Measurements from ENCODE around the gene PIGZ.

Gene PIGZ

DNA sequence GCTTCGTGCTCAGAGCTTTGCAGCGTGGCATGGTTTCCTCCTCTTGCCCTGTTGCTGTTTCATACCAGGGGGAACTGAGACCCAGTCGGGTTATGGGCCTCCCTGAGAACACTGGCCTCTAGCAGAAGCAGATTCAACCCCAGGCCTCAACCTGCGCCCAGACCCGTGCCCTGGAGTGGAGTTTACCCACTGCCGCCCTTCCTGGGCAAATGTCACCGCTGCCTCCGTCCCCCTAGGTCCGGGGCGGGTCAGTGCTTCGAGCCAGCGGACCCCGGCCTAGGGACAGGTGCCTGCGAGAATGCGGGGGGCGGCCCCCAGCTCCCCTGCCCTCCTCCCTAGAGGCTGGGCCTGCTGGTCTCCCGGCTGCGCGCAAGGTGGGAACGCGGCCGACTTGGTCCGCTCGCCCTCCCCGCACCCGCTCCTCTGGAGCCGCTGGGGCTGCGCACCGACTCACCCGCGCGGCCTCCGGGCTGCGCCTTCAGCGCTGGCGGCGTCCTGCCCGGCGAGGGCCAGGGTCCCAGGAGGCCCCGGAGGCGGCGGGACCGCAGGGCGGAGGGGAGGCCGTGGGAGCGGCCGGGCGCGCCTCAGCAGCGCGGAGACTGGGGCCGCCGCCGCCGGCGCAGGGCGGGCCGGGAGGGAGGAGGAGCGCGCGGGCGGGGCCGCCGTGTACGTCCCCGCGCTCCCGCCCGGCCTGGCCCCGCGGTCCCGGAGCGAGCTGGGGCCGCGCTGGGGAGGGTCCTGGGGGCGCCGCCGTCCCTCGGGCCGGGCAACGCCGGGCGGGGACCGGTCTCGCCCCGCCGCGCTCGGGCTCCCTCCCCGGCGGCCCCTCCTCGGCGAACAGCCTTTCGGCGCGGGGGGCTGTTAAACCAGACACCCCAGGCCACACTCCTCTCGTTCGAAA is at the start of gene PIGZ:
Gene PIGZ, minus strand, starts transcription at position 601 of the 901 bp plus-strand sequence. CDS start 16,802 bp downstream, outside the sequence.
- DNase-seq = no peak

DNA sequence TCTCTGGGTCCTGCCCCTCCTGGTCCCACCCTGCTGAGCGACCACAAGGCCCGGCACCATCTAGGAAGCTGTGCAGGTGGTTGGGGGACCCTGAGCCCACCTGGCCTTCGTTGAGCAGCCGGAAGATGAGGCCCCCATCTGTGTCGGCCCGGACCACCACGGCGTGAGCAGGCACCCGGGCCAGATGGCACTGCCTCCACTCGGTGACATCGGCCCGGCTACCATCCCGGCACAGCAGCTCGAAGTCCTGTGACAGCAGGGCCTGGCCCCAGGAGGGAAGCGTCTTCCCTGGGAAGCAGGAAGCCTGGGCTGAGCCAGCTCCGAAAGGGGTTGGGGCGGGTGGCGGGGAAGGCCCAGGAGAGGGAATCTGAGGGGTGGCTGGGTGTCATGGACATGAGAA is 48.4 kb upstream of the PIGZ start:
- DNase-seq = no peak

GRCh38 chr3:197015790-197016736 is 47.4 kb upstream of the PIGZ start:
- DNase-seq = no peak

GRCh38 chr3:197014942-197015575 is 46.4 kb upstream of the PIGZ start:
- DNase-seq = no peak

DNA sequence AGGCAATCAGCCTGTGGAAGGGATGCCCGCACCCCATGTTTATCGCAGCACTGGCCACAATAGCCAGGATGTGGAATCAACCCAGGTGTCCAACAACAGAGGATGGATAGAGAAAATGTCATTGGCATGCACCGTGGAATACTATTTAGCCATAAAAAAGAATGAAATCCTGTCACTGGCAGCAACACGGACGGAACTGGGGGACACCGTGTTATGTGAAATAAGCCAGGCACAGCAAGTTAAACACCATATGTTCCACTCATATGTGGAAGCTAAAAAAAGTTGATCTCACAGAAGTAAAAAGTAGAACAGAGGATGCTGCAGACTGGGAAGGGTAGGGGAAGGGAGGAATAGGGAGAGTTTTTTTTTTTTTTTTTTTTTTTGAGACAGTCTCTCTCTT is 45.4 kb upstream of the PIGZ start:
- DNase-seq = no peak

DNA sequence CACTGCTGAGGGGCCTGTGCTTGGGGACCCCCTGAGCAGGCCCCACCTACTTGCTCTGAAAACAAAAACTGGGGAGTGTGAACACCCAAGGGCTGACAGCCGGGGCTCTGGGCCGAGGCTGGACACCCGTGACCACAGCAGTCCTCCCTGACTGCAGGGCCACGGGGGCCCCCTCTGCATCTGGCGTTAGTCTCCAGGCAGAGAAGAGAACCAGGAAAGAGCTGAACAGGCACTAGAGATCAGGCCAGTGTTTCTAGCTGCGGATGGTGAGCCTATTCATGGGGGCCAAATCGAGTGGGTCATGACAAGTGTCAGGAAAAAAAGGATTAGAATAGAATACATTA is 43.9 kb upstream of the PIGZ start:
- no peak for DNase-seq

- no peak for DNase-seq
Measured at GRCh38 chr3:197011780-197012539, 43.3 kb upstream of the PIGZ start.

GRCh38 chr3:197010556-197011351 is 42.1 kb upstream of the PIGZ start:
- DNase-seq = no peak

GRCh38 chr3:197009532-197010019 is 40.9 kb upstream of the PIGZ start:
- DNase-seq = no peak

DNA sequence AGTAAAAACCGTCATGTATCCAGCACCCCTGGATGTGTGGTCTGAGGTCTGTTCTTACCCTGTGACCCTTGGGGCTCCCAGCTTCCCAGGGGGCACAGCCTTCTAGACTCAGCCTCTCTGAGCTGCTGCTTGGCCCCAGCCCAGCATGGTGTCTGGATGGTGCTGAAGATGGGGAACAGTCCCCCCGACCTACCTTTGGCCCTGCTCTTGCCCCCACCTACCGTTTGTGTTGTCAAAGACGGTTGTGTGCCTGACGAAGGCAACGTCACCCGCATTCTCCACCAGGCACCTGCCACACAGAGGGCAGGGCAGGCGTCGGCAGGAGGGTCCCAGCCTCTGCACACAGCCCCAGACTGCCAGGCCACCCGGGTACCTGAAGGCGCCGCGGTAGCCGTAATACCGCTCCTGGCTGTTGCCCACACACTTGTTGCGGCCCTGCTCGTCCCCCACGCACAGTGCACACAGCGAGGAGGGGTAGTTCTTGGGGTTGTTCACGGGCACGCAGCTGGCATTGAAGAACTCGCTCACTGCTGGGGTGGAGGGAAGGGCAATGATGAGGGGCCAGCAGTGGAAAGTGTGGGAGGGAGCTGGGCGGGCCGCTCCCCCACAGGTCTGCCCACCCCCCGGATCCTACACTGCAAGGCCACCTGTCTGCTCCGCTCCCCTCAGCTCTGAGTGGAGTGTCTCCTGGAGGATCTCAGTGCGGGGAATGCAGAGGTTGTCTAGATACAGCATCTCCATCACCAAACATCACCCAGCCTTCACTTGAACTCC is 40.0 kb upstream of the PIGZ start:
- no peak for DNase-seq

- no peak for DNase-seq
Measured at GRCh38 chr3:197007953-197008352, 39.3 kb upstream of the PIGZ start.

DNA sequence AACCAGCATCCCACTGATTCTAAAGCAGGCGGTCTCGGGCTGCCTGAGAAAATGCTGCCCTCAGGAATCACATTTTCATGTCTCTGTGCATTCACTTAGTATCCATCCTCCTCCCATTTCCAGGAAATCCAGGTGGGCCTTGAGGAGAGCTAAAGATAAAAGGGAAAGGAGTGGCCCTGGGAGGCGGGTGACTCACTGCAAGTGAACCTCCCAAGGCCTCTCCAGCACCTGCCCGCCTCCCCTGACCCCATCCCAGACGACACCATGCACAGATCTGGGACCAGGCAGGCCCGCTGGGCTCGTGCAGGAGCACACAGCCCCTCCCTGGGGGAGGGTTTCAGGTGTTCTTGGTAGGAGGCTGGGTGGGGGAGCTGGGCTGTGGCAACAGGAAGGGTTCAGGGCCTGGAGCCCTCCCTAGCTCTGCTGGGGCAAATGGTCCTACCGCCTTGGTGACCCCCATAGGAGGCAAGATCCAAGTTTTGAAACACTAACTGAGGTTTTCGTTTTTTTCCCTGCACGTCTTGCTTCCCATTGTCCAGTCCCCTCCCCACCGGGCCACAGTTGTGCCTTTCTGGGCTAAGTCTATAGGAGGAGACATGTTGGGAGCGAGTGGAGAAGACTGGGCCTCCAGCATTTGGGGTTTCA is 38.8 kb upstream of the PIGZ start:
- no peak for DNase-seq

GRCh38 chr3:197006860-197007259 is 38.2 kb upstream of the PIGZ start:
- DNase-seq = no peak

DNA sequence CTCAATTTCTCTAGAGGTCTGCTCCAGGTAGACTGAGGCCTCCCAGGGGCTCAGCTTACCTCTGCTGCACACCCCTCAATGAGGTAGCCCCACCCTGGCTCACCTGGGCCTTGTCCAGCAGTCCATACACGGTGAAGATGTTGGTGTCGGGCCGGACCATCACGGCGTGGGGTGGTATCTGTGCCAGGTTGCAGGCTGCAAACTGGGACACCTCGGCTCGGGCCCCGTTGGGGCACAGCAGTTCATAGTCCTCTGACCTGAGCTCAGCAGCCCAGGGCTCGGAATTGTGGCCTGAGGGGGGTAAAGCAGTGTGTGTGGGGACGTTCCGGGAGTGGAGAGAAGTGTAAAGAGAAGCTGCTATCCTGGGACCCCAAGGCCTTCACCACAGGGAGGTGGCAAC is 37.8 kb upstream of the PIGZ start:
- DNase-seq = no peak

GRCh38 chr3:197003461-197004385 is 35.1 kb upstream of the PIGZ start:
- no peak for DNase-seq

DNA sequence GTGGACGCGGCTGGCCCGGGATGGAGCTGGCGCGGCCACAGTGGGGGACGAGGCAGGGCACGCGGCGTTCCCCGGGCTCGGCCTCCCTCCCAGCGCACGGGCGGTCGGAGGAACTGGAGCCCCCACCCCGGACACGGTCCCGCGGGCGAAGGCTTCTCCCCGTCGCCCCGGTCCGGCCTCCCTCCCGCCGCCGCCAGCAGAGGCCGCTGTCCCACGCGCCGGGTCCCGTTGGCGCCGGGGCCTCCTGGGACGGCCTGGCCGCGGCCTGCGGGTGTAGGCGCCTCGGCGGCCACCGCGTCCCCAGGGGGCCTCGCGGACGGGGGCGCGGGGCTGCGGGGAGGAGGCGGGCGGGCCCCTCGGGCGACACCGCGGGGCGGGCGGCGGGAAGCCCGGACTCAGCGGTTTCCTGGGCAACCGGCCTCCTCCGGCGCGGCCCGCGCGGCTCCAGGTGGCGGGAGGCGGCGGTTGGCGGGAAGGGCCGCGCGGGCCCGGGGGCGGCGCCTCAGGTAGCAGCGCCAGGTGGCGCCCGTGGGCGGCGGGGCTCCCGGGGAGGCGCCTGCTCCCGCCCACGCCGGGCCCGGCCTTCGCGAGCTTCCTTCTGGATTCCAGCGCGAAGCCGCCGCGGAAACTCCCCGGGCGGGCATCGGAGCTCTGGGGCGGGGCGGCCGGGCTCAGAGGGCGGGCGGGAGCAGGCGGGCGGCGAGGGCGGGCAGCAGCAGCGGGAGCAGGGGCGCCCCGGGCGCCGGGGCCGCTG is 34.2 kb upstream of the PIGZ start:
- DNase-seq = peak; percentile 20 to 69

DNA sequence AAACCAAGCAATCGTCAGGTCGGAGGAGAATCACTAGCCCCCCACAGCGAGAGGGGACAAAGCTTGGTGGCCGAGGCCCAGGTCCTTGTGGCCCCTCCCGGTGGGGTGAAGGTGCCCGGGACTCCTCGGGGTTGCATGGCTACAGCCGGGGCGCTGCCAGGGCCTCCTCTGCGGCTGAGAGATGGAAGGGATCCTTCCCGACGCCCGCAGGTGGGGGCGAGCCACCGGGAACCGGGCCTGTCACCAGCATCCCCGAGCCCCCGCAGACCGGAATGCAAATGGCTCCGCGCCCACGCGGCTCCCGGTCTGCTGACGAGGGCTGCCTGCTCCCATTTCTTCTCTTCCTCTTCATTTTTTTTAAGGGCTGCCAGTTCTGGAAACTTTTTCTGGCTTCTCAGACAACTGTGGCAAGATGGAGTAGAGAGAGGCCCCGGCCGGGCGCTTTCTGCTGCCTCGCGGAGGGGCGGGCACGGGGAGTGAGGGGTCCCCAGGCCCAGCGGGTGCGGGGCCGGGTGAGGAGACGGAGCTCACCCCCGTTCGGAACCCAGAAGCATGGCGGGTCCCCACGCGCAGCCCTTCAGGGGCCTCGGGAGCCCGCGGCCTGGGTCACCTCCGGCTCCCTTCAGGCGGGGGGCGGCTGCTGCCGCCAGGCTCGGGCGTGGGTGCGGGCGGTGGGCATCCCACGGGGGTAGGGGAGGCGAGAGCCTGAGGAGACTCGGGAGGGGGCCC is 33.5 kb upstream of the PIGZ start:
- no peak for DNase-seq
